HG02884 (cell line): Measurements from ENCODE around the gene ASIC3.
"Not testable (repeated sequence)": the region's sequence is repeated elsewhere in the genome, so short reads cannot be mapped to it uniquely, and the experiment has no call there.

ENCODE experiments used
- ATAC-seq: cut with Tn5 transposase; IDR thresholded peaks from one replicate; pipeline ENCODE4 v1.9.1; 2021; ENCODE audit warnings: mild to moderate bottlenecking, moderate library complexity; ENCODE audit not compliant: unreplicated experiment

ASIC3 gene

DNA sequence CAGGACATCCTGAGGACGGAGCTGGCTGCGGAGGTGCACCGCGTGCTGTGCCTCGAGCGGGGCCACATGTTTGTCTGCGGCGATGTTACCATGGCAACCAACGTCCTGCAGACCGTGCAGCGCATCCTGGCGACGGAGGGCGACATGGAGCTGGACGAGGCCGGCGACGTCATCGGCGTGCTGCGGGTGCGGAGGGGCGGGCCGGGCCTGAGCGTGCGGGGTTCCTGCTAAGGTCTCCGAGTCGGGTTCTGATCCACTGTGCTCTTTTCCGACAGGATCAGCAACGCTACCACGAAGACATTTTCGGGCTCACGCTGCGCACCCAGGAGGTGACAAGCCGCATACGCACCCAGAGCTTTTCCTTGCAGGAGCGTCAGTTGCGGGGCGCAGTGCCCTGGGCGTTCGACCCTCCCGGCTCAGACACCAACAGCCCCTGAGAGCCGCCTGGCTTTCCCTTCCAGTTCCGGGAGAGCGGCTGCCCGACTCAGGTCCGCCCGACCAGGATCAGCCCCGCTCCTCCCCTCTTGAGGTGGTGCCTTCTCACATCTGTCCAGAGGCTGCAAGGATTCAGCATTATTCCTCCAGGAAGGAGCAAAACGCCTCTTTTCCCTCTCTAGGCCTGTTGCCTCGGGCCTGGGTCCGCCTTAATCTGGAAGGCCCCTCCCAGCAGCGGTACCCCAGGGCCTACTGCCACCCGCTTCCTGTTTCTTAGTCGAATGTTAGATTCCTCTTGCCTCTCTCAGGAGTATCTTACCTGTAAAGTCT lies 34.4 kb upstream of the ASIC3 start:
- peak; percentile 40 for ATAC-seq

DNA sequence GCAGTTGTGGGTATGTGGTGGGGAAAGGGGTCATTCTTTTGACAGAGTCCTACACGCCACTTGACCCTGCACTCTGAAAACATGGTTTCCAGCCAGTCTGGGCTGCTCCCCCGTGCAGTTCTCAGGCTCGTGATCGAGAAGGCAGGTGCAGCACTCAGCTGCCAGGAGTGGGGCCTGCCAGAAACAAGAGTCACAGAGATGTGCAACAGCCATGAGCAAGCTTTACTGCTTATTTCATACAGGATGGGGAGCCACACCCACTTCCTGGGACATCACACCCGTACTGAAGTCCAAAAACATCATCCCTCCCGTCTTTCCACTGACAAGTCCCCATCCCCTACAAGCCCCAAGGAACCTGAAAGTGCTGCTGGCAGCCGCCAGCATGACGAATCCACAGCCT lies 33.4 kb upstream of the ASIC3 start:
- ATAC-seq: no peak

DNA sequence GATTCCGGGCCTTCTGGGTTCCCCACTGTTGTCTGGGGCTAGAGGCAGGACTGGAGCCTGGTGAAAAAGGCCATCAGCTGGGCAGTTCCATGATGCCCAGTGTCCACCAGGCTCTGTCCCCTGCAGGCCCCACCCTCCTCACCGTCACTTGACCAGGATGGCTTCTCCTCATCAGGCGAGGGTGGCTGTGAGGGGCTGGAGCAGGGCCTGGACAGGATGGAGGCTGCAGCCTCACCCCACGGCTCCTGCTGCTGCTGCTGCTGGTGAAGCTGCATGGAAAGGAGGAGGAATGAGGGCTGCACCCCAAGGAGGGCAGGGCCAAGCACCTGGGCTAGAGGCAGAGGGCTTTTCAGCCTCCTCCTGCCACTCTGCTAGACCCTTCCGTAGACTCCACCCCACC lies 32.4 kb upstream of the ASIC3 start:
- ATAC-seq: no peak

- ATAC-seq: no peak
These were observed 31.8 kb upstream of the ASIC3 start for GRCh38 chr7:151016505-151016904.

- no peak for ATAC-seq
These were observed 31.4 kb upstream of the ASIC3 start for GRCh38 chr7:151016942-151017341.

GRCh38 chr7:151017370-151017952 lies 30.9 kb upstream of the ASIC3 start:
- no peak for ATAC-seq

GRCh38 chr7:151017953-151018420 lies 30.3 kb upstream of the ASIC3 start:
- no peak for ATAC-seq

DNA sequence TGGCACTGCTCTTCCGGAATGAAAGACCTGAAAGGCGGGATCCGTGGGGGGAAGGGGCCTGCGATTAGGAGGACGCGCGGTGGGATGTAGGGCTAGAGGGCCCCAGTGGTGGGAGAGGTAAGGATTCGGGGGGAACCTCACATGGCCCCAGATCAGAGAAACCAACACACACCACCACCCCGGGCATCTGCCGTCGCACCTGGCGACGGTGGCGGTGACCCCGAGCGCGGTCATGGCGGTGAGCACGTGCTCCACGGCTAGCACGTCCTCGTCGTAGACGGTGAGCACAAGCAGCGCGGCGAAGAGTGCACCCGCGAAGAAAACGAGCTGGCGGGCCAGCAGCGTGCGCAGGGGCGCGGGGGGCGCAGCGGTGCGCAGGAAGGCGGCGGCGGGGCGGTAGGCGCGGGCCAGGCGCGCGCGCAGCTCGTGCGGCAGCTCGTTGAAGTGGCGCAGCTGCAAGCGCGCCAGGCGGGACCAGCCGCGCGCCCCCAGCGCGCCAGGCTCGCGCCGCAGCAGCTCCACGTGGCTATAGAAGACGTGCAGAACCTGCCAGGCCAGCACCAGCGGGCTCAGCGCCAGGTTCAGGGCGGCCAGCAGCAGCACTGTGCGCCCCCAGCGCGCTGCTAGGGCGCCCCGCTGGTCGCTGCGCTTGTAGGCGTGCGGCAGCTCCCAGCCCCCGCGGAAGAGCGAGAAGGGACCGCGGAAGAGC lies 29.8 kb upstream of the ASIC3 start:
- no peak for ATAC-seq

DNA sequence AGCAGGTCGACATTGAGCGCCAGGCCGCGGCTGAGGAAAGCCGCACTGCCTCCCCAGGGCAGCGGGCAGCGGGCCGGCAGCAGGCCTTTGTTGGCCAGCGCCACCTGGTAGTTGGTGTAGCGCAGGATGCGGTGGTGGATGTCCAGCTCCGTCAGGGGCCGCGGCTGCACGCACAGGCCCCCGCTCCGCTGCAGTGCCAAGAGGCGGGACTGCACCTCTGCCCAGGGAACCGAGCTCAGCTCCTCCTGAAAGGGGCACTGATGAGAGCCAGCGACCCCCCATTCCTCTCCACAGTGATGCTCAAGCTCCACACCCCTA lies 29.2 kb upstream of the ASIC3 start:
- no peak for ATAC-seq

- ATAC-seq: no peak
These were observed 28.1 kb upstream of the ASIC3 start for GRCh38 chr7:151020231-151020630.

- ATAC-seq: no peak
These were observed 25.1 kb upstream of the ASIC3 start for GRCh38 chr7:151023232-151023631.

- ATAC-seq: no peak
These were observed 23.8 kb upstream of the ASIC3 start, which contains the start of gene ATG9B for GRCh38 chr7:151024435-151025056. ATG9B (minus strand) TSS chr7:151024494; CDS start chr7:151024423, 71 bp downstream.

GRCh38 chr7:151025924-151026671 lies 22.2 kb upstream of the ASIC3 start:
- ATAC-seq: no peak

GRCh38 chr7:151026771-151027727 lies 21.3 kb upstream of the ASIC3 start:
- not testable (repeated sequence) for ATAC-seq

DNA sequence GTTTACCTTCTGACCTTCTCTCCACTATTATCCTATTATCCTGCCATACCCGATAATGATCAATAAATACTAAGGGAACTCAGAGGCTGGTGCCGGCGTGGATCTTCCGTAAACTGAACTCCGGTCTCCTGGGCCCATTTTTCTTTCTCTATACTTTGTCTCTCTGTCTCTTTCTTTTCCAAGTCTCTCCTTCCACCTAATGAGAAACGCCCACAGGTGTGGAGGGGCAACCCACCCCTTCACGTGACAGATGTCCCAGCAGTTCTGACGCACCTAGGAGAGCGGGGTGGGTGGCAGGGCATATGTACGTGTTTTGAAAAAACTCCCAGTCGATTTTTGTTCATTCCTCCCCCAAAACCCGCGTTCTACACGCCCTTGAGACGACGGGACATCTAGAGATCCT lies 20.6 kb upstream of the ASIC3 start:
- peak; percentile 4 for ATAC-seq

DNA sequence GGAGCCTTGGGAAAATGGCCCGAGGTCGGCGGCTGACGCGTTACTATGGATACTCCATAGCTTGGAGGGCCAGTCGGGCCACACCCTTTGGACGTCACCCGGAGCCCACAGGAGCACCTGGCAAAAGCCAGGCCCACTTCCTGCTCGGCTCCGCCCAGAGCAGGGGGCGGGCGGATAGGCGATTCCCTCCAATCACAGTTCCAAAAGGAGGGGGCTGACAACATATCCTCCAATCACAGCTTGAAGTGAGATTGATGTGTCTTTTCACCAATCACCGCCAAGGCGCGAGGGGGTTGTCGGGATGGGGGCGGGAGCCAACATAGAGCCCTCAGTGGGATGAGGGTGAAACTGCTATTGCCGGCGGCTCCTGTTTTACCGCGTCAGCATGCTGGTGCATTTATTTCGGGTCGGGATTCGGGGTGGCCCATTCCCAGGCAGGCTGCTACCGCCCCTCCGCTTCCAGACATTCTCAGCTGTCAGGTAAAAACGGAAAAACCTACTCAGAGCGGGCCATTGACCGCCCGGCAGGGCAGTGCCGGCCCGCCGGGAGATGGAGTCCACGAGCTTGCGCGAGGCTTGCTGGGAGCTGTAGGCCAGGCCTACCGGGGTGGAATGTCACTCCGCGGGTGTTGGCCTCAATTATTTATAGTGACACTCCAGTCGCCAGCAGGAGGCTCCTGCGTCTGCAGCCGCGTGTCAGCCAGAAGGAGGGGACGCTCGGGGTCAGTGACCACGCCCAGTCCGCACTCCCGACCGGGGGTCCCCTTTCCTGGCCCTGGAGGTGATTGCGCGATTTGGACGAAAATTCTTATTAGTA lies 20.0 kb upstream of the ASIC3 start, which contains the start of gene ABCB8:
Gene ABCB8, plus strand, starts transcription at position 320 of the 817 bp plus-strand sequence. Its CDS starts 66 bp downstream, at position 386.
- ATAC-seq: peak; percentile 94

DNA sequence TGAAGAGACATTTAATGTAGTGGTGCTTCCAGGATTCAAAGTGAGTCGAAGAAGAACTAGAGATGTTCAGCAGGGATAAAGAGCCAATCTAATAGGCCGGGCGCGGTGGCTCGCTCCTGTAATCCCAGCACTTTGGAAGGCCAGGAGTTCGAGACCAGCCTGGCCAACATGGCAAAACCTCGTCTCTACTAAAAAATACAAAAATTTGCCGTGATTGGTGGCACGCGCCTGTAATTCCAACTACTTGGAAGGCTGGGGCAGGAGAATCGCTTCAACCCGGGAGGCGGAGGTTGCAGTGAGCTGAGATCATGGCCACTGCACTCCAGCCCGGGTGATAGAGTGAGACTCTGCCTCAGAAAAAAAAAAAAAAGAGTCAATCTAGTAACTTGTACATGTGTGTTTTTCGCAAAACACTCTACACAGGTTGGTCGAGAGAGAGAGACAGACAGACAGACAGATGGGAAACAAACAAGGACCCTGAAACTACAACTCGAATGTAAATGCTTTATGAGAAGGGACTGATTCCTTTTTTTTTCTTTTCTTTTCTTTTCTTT lies 19.3 kb upstream of the ASIC3 start:
- ATAC-seq: no peak

- no peak for ATAC-seq
These were observed 17.3 kb upstream of the ASIC3 start for GRCh38 chr7:151031011-151031410.
